Measurements from ENCODE around the gene PLB1.

GRCh38 chr2:28603821-28604220 lies 108.0 kb downstream of the PLB1 start:
- TF ChIP-seq POLR2A (IDR thresholded peaks at IDR 0.05) (no peak), CTCF (IDR thresholded peaks at IDR 0.05) (no peak)

All from esophagus squamous epithelium (tissue), 4 donors.